ENCODE results near the gene NIPAL3.

NIPAL3 gene

GRCh38 chr1:24421502-24421901 is 5.9 kb downstream of the NIPAL3 start:
- Histone ChIP-seq H2AFZ (ENCODE audit: low read length) (no peak overlapping the region), H3K27me3 (replicated peaks; ENCODE audit: insufficient read depth, low read length) (no peaks in the 10 kb centered on the region), H3K4me2 (ENCODE audit: low read depth, low read length) (no peak overlapping the region), H3K79me2 (ENCODE audit: low read length) (peaks cover 33% of the 10 kb centered on the region), H3K9ac (ENCODE audit: low read length) (no peak overlapping the region), H4K20me1 (ENCODE audit: insufficient read depth, low read length) (no peaks in the 10 kb centered on the region), H3K4me1 (ENCODE audit: low read length) (peaks cover 9% of the 10 kb centered on the region), H3K36me3 (replicated peaks; ENCODE audit: insufficient read depth, low read length) (0 out of 2 replicates have a peak, but pooled peaks cover 7% of the 10 kb centered on the region), H3F3A (ENCODE audit: insufficient read depth, low read length) (peaks cover 6% of the 10 kb centered on the region), H3K9me2 (replicated peaks; ENCODE audit: insufficient read depth, low read length) (no peaks in the 10 kb centered on the region), H3K4me3 (ENCODE audit: low read length) (no peak overlapping the region), H3K27ac (ENCODE audit: low read length) (no peak overlapping the region), H3K9me3 (replicated peaks; ENCODE audit: insufficient read depth, low read length) (no peaks in the 10 kb centered on the region)
- DNase-seq: no peak
- TF ChIP-seq CTCF (IDR thresholded peaks at IDR 0.05; ENCODE audit: low read length) (no peak), EZH2phosphoT487 (IDR thresholded peaks at IDR 0.05; ENCODE audit: low read length) (no peak), EZH2 (optimal IDR thresholded peaks at IDR 0.05; ENCODE audit: low read depth, low read length) (no peak)

GRCh38 chr1:24424207-24424606 is 8.6 kb downstream of the NIPAL3 start:
- Histone ChIP-seq H3K27me3 (replicated peaks; ENCODE audit: insufficient read depth, low read length) (no peaks in the 10 kb centered on the region), H4K20me1 (ENCODE audit: insufficient read depth, low read length) (no peaks in the 10 kb centered on the region), H3K9ac (ENCODE audit: low read length) (no peak overlapping the region), H2AFZ (ENCODE audit: low read length) (no peak overlapping the region), H3K9me2 (replicated peaks; ENCODE audit: insufficient read depth, low read length) (no peaks in the 10 kb centered on the region), H3K4me3 (ENCODE audit: low read length) (no peak overlapping the region), H3K4me2 (ENCODE audit: low read depth, low read length) (no peak overlapping the region), H3K79me2 (ENCODE audit: low read length) (peaks cover 23% of the 10 kb centered on the region), H3K36me3 (replicated peaks; ENCODE audit: insufficient read depth, low read length) (0 out of 2 replicates have a peak, but pooled peaks cover 6% of the 10 kb centered on the region), H3F3A (ENCODE audit: insufficient read depth, low read length) (no peaks in the 10 kb centered on the region), H3K4me1 (ENCODE audit: low read length) (no peaks in the 10 kb centered on the region), H3K9me3 (replicated peaks; ENCODE audit: insufficient read depth, low read length) (no peaks in the 10 kb centered on the region), H3K27ac (ENCODE audit: low read length) (no peak overlapping the region)
- TF ChIP-seq EZH2phosphoT487 (IDR thresholded peaks at IDR 0.05; ENCODE audit: low read length) (no peak), CTCF (IDR thresholded peaks at IDR 0.05; ENCODE audit: low read length) (no peak), EZH2 (optimal IDR thresholded peaks at IDR 0.05; ENCODE audit: low read depth, low read length) (no peak)
- no peak for DNase-seq

- Histone ChIP-seq H3K27ac (ENCODE audit: low read length) (no peak overlapping the region), H4K20me1 (ENCODE audit: insufficient read depth, low read length) (no peaks in the 10 kb centered on the region), H3K9ac (ENCODE audit: low read length) (no peak overlapping the region), H3K27me3 (replicated peaks; ENCODE audit: insufficient read depth, low read length) (no peaks in the 10 kb centered on the region), H2AFZ (ENCODE audit: low read length) (no peak overlapping the region), H3K9me2 (replicated peaks; ENCODE audit: insufficient read depth, low read length) (no peaks in the 10 kb centered on the region), H3K4me2 (ENCODE audit: low read depth, low read length) (no peak overlapping the region), H3K79me2 (ENCODE audit: low read length) (peaks cover 18% of the 10 kb centered on the region; the same call in 1 of the 2 replicates), H3K4me3 (ENCODE audit: low read length) (no peak overlapping the region), H3F3A (ENCODE audit: insufficient read depth, low read length) (no peaks in the 10 kb centered on the region), H3K4me1 (ENCODE audit: low read length) (no peaks in the 10 kb centered on the region), H3K36me3 (replicated peaks; ENCODE audit: insufficient read depth, low read length) (0 out of 2 replicates have a peak, but pooled peaks cover 3% of the 10 kb centered on the region), H3K9me3 (replicated peaks; ENCODE audit: insufficient read depth, low read length) (no peaks in the 10 kb centered on the region)
- no peak for DNase-seq
- TF ChIP-seq CTCF (IDR thresholded peaks at IDR 0.05; ENCODE audit: low read length) (no peak), EZH2phosphoT487 (IDR thresholded peaks at IDR 0.05; ENCODE audit: low read length) (no peak), EZH2 (optimal IDR thresholded peaks at IDR 0.05; ENCODE audit: low read depth, low read length) (no peak)
These were observed 9.4 kb downstream of the NIPAL3 start for GRCh38 chr1:24424990-24425389.
